Sigmoid colon (tissue), 4 donors: ENCODE measurements around the gene ARMC12.

Experiments used
- CTCF ChIP-seq, 4 experiments: fragments of 450-650 bp in 3 of 4; fragments of 200-600 bp in 1 of 4; IDR thresholded peaks; one replicate each; pipeline ENCODE4 v1.5.1; 2016 to 2019; ENCODE audit warnings: antibody characterized with exemption in 4 of 4, mild to moderate bottlenecking in 3 of 4, moderate library complexity in 2 of 4
- POLR2A ChIP-seq, 2 donors: fragments of 450-650 bp; IDR thresholded peaks; one replicate each; pipeline ENCODE4 v1.6.1; 2016; ENCODE audit warnings: antibody characterized with exemption in 2 of 2, mild to moderate bottlenecking in 2 of 2, moderate library complexity in 2 of 2
- POLR2AphosphoS5 ChIP-seq, 4 donors: sonication (generic); formaldehyde crosslinking; IDR thresholded peaks; one replicate each; pipeline ENCODE4 v1.6.1; 2017; ENCODE audit warnings: antibody characterized with exemption in 4 of 4

- TF ChIP-seq POLR2AphosphoS5 (IDR thresholded peaks at IDR 0.05) (no peak), CTCF (IDR thresholded peaks at IDR 0.05) (no peak), POLR2A (IDR thresholded peaks at IDR 0.05) (no peak)
These were observed 34.5 kb downstream of the ARMC12 start for GRCh38 chr6:35771343-35771627.
